ENCODE results near the gene PRRC2A.
"Not testable (repeated sequence)": the region's sequence is repeated elsewhere in the genome, so short reads cannot be mapped to it uniquely, and the experiment has no call there.

Gene PRRC2A

DNA sequence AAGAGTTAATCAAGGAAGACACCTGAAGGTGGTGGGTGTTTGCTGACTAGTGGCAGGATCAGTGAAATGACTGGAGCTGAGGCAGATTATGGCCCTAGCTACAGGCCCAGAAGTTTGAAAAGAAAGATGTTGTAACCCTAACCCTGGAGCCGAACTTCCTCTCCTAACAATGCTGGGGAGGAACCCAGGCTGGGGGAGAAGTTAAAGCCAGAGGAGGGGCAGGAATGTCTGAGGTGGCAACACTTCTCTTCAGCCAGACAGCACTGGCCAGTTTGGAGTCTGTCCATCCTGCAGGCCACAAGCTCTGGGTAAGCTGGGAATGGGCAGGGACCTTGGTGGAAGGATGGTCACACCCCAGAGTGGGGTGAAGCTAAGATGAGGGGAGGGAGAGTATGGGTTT lies 34.5 kb upstream of the PRRC2A start, which contains the start of gene LST1:
LST1 (plus strand) TSS at position 270 of the 400 bp plus-strand sequence. CDS start 1,023 bp downstream, outside the sequence.
- no peak for DNase-seq

GRCh38 chr6:31586599-31587281 lies 33.8 kb upstream of the PRRC2A start:
- no peak for DNase-seq

DNA sequence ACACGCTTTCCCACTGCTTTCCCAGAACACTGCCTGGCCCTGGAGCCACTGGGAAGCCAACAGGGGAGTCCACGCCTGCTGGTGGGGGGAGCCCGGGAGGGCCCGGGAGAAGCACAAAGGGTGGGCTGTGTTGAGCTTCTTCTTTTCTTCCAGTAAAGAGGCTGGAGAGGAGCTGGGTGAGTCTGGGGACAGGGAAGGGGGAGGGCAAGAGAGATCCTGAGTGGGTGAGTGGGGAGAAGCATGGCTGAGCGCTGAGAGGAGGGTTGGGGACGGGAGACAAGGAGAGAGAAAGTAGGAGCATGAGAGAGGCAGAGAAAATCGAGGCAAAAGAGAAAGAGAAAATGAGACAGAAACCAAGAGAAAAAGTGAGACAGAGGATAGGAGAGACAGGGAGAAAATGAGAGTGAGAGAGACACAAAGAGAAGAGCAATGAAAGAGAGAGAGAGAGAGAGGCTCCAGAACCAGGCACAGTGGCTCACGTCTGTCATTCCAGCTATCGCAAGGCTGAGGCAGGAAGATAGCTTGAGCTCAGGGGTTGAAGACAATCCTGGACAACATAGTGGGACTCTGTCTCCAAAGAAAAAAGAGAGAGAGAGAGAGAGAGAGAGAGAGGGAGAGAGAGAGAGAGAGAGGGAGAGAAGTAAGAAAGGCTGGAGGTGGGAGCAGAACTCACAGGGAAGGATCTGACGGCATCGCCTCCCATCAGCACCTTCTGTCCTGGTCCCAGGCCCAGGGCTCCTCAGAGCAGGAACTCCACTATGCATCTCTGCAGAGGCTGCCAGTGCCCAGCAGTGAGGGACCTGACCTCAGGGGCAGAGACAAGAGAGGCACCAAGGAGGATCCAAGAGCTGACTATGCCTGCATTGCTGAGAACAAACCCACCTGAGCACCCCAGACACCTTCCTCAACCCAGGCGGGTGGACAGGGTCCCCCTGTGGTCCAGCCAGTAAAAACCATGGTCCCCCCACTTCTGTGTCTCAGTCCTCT lies 32.4 kb upstream of the PRRC2A start:
- no peak for DNase-seq

DNA sequence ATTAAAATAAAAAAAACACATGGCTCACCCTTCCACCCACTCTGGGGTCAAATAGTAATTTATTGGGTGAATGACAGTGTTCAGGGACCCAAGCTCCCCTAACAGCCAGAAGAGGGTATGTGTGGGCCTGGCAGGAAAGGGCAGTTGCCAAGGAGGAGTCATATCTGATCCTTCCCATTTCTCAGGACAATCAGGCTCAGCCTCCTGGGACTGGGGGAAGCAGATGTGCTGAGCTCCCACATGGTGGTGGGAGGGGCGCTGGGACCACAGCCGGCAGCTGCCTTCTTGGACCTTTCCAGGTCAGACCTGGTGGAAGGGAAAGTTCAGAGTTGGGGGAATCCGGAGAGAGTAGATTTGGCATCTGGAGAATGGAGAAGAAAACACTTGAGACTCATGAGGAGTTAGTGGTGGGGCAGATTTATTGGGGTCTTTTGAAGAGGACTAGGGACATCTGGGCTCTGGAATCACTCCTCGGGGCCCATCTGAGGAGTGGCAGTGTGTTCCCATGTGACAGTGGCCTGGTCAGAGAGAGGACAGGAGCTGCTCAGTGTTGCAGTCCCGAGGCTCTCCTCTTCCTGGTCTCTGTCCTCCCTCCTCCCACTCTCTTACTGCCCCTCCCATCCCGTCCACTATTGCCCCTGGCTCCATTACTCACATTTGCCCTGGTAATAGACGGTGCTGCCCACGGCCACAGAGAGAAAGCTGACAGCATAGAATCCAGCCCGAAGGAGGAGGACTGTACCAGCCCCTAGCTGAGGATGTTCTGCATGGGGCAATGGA lies 31.5 kb upstream of the PRRC2A start:
- DNase-seq: no peak

- not testable (repeated sequence) for DNase-seq
These were observed 29.8 kb upstream of the PRRC2A start for GRCh38 chr6:31590691-31591090.

DNA sequence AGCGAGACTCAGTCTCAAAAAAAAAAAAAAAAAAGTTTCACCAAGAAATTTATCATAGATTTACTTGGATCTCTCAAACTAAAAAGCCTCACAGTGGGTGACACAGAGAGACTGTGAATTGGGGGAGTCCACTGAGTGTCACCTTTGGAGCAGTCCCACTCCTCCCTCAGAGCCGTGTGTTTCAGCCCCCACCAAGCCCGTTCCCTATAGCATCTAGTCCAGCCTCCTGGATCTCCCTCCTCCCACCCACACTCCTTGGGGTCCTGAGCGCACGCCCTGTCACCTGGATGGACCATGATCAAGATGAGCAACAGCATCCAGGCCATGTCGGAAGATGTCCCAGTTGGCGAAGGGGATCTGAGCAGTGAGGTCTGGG lies 28.1 kb upstream of the PRRC2A start:
- DNase-seq: no peak

DNA sequence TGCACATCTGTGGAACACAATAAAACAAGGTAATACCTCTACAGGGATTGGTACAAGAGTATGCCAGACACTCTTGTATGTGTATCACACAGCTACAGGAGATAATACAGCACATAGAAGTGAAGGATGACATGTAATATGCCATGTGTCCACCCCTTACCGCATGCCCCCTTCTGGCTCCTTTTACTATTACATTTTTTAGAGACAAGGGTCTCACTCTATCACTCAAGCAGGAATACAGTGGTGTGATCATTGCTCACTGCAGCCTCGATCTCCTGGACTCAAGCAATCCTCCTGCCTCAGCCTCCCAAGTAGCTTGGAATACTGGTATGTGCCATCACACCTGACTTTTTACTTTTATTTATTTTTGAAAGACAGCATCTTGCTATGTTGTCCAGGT lies 23.5 kb upstream of the PRRC2A start:
- no peak for DNase-seq

- DNase-seq: no peak
These were observed 13.2 kb upstream of the PRRC2A start for GRCh38 chr6:31607317-31607716.

DNA sequence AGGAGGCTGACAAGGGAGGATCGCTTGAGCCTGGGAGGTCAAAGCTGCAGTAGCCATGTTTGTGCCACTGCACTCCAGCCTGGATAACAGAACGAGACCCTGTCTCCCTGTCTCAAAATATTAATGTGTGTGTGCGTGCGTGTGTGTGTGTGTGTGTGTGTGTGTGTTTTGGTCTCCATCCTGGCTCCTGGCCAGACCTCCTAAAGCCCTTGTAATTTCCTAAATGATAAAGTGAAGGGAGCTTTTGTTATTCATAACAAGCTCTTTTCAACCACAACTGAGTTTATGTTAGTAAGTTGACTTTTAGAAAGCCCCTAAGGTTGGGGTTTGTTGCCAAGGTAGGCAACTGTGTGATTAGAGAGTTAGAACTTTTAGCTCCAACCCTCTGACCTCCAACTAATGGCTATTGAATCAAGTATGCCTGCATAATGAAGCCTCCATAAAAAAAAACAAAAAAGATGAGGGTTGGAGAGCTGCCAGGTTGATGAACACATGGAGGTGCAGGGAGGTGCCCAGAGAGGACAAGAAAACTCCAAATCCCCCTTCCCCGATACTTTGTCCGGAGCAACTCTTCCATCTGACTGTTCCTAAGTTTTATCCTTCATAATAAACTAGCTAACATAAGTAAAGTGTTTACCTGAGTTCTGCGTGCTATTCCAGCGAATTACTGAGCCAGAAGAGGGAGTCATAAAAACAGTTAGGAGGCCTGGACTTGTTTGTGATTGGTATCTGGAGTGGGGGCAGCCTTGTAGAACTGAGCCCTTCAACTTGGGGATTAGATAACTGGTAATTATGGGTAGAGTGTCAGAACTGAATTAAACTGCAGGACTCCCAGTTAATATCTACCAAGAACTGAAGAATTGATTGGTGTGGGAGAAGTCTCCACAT lies 10.8 kb upstream of the PRRC2A start:
- DNase-seq: no peak

- no peak for DNase-seq
These were observed 9.5 kb upstream of the PRRC2A start for GRCh38 chr6:31610968-31611367.

- DNase-seq: no peak
These were observed 6.4 kb upstream of the PRRC2A start for GRCh38 chr6:31614075-31614619.

- no peak for DNase-seq
These were observed 5.6 kb upstream of the PRRC2A start, which contains the start of gene AIF1 for GRCh38 chr6:31614684-31615578. Gene AIF1, plus strand, starts transcription at chr6:31615234. Its CDS starts 96 bp downstream, at chr6:31615330.

- DNase-seq: no peak
These were observed 4.8 kb upstream of the PRRC2A start for GRCh38 chr6:31615748-31616147.

- no peak for DNase-seq
These were observed 3.5 kb upstream of the PRRC2A start for GRCh38 chr6:31617010-31617409.

DNA sequence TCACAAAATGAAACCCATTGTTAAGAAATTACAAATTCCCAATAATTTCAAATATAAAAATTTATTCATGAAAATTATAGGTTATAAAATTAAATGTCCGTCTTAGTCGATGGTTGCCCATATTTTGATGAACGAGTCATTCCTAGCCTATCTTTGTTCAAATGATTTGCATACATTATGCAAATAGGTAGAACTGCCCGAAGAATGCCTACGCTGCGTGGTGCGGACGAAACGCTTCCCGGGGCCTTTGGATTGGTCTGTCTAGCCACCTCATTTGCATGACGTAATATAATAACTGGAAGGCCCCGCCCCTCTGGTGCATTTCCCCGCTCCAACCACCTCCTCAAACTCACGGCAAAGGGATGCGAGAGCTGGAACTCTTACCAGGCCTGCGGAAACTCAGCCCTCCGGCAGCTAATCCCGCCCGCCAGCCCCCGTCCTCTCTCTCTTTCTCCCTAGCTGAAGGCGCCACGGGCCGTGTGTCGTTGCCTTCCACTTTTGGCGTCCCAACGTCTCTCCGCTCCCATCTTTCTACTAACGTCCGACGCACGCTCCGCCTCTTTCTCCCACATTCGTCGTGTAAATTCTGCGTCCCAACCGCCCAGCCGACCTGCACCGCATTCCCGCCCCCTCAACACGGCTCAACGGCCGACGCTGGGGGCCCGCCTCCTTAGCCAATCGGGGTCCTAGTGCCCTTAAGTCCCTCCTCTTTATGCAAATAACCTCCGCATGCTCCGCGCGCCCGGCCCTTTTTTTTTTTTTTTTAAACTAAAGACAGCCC lies 520 bp upstream of the PRRC2A start:
- peak; percentile 99 for DNase-seq

DNA sequence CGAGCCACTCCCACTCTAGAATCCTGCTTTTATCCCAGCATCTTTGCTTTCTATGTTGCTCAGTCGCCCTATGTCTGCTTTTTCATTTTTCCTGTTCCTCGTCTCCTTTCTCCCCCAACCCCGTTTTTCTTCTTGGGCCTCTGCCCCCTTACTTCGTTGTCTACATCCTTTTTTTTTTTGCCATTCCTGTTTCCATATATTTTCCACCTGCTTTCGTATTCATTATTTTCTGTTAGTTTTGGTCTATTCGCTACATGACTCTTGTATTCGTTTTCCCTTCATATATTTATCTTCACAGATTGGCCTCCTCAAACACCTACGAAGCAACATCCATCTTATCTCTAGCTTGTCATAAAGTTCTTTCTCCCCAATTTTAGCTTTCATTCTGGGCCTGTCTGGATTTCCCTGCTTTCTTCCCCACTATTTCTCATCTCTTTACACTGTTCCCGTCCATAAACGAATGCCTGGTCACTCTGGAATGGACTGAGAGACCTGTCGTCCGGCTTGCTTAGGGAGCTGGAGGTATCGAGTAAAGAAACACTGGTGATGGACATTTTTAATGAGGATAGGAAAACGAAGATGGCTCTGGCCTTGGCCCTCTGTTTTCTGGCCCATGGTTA lies 915 bp downstream of the PRRC2A start:
- no peak for DNase-seq

GRCh38 chr6:31621991-31622390 lies 1.5 kb downstream of the PRRC2A start:
- no peak for DNase-seq

DNA sequence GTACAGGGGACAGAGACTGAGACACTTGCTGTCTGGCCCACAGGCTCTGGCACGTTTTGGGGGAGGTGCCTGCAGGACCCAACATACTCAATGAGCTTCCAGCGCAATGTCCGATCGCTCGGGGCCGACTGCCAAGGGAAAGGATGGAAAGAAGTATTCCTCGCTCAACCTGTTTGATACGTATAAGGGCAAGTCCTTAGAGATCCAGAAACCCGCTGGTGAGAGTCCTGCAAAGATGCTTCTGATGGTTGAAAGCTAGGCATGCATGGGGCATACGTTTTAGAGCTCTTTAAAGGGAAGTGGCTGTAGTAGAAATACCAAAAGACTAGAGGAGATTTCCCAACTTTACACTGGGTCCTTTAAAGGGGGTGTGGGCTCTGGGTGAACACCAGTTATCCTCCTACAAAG lies 2.2 kb downstream of the PRRC2A start:
- no peak for DNase-seq

GRCh38 chr6:31624070-31624469 lies 3.6 kb downstream of the PRRC2A start:
- no peak for DNase-seq

All from left hindlimb (tissue), 1 donor.